Measurements from ENCODE around the gene SLC35F3.
A peak's percentile ranks its signal among the peaks of the same experiment; 100 is the strongest.
"Not testable (repeated sequence)": the region's sequence is repeated elsewhere in the genome, so short reads cannot be mapped to it uniquely, and the experiment has no call there.

Gene SLC35F3

GRCh38 chr1:234107416-234108021, 203.0 kb downstream of the SLC35F3 start:
- DNase-seq (ENCODE audit: low spot score) = no peak

GRCh38 chr1:234108921-234109320, 204.4 kb downstream of the SLC35F3 start:
- DNase-seq (ENCODE audit: low spot score) = no peak

- DNase-seq (ENCODE audit: low spot score) = no peak
These were observed 205.4 kb downstream of the SLC35F3 start for GRCh38 chr1:234109840-234110239.

DNA sequence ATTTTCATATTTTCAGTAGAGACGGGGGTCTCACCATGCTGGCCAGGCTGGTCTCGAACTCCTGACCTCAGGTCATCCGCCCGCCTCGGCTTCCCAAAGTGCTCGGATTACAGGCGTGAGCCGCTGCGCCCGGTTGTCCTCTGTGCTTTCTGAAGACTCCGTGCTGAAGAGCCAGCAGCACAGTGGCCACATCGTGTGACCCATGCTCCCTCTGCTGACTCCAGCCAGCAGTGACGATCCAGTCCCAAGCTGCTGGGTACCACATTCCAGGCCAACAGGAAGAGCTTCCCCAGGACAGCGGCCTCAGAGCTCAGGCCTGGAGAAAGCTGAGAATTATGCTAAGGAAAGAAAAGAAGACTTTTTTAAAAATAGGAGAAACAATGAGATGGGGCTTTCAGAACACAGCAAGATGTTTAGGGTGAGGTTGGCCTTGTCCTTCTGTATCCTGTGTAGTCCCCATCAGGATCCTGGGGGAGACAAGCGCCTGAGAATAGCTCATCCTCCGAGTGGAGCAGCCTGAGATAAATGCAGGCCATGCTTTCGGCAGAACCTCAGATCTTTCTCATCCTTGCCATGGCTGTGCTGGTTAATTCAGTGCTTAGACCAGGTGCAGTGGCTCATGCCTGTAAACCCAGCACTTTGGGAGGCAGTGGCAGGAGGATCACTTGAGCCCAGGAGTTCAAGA, 207.1 kb downstream of the SLC35F3 start:
- DNase-seq (ENCODE audit: low spot score) = no peak

DNA sequence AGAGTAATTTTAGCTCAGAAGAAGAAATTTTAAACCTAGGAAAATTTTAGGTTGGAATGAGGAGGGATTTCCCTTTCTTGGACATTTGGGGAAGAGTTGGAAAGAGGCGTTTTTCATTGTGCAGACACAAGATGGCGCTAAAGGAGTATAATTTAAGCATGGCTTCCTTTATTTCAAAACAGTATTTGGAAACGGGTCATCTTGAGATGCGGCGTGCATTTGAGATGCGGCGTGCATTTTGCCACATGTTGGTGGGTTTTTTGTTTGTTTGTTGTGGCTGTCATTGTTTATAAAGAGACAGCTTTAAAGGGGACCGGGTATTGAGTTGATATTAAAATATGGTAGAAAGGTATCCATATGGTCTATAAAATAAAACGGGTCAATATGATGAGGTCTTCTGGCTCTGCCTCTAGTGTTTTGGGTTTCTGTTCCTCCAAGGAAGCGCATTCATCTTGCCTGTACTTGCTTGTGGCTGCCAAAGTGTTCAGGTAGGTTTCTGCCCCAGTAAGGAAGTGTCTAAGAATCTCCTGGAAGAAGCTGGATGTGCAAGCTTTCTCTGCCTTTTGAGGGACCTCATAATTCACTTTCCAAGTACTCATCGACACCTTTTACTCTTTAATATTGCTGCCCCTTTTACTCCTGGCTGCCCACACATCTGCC, 210.3 kb downstream of the SLC35F3 start:
- peak; percentile 61 for DNase-seq (ENCODE audit: low spot score)

GRCh38 chr1:234118911-234119310, 214.4 kb downstream of the SLC35F3 start:
- no peak for DNase-seq (ENCODE audit: low spot score)

GRCh38 chr1:234119431-234119830, 215.0 kb downstream of the SLC35F3 start:
- no peak for DNase-seq (ENCODE audit: low spot score)

DNA sequence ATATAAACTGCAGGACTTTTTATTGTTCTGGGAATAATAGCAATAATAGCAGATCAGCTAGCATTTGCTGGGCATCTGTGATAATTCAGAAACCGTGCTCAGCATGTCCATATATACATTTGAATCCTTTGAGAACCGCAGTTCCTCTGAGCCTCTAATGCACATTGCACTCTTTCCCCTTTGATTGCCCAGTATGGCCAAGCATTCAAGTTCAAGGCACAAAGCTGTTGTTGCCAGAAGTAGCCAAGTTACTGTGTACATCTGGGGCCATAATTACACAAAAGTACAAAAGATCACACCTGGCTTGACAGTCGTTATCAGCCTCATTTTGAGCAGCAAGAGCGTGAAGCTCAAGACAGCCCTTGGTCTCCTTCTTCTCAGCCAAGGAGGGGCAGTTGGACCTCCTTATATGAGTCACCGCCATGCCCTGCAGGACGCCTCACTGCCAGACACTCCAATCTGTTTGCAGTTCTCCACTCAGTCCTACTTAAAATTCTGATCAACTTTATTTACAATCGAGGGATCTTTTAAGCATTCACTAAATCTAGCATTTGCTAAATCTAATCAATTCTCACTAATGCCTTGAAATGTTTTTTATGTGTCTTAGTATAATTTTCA, 216.0 kb downstream of the SLC35F3 start:
- DNase-seq (ENCODE audit: low spot score) = no peak

- not testable (repeated sequence) for DNase-seq (ENCODE audit: low spot score)
These were observed 217.2 kb downstream of the SLC35F3 start for GRCh38 chr1:234121659-234122058.

GRCh38 chr1:234122571-234122970, 218.1 kb downstream of the SLC35F3 start:
- not testable (repeated sequence) for DNase-seq (ENCODE audit: low spot score)

- no peak for DNase-seq (ENCODE audit: low spot score)
These were observed 219.4 kb downstream of the SLC35F3 start for GRCh38 chr1:234123867-234124266.

DNA sequence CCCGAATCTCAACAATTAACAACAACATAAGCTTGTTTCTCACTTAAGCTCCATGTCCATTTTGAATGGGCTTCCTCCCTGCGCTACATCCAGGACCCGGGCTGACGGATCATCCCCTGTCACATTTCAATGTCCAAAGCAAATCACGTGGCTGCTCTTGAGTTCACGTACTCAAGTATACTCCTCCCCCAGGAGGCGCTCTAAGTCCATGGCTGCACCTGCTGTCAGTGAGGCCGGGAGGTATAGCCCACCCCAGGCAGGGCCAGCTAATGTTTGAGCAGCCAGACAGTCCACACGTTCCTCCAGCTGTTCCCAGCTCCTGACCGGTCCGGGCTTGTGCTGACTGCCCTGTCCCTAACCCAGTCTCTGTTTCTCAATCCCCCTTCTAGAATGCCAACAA, 220.8 kb downstream of the SLC35F3 start:
- peak; percentile 48 for DNase-seq (ENCODE audit: low spot score)

- no peak for DNase-seq (ENCODE audit: low spot score)
These were observed 221.2 kb downstream of the SLC35F3 start for GRCh38 chr1:234125714-234126113.

GRCh38 chr1:234127026-234127671, 222.7 kb downstream of the SLC35F3 start:
- no peak for DNase-seq (ENCODE audit: low spot score)

DNA sequence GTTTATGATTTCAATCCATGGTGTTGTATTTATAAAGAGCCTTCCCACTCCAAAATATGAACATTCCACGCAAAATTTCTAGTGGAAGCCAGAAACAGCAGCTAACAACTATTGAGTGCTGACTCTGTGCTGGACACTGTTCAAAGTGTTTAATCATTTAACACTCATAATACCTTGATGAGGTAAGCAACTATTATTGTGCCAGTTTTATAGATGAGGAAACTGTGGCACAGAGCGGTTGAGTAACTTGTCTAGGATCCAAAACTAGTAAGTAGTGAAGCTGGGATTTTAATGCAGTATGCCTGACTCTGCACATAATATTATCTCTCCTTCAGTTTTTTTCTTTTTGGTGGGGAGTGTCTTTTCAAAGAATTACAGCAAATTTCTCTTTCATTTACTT, 228.3 kb downstream of the SLC35F3 start:
- DNase-seq (ENCODE audit: low spot score) = no peak

- no peak for DNase-seq (ENCODE audit: low spot score)
These were observed 230.4 kb downstream of the SLC35F3 start for GRCh38 chr1:234134878-234135277.

- no peak for DNase-seq (ENCODE audit: low spot score)
These were observed 231.0 kb downstream of the SLC35F3 start for GRCh38 chr1:234135501-234135900.

DNA sequence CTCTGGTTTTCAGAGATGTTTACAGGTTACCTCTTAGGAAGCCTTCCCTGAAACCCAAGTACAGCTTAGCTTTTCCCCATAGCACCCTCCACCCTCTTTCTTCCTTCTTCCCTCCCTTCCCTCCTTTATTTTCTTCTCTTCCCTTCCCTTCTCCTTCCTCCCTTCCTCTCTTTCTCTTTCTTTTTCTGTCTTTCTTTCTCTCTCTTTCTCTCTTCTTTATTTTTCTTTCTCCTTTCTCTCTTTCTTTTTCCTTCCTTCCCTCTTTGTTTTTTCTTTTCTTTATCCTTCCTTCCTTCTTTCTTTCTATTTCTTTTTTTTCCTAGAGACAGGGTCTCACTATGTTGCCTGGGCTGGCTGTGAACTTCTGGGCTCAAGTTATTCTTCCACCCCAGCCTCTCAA, 231.6 kb downstream of the SLC35F3 start:
- no peak for DNase-seq (ENCODE audit: low spot score)

- DNase-seq (ENCODE audit: low spot score) = no peak
These were observed 235.5 kb downstream of the SLC35F3 start for GRCh38 chr1:234139966-234140365.

- no peak for DNase-seq (ENCODE audit: low spot score)
These were observed 235.9 kb downstream of the SLC35F3 start for GRCh38 chr1:234140388-234140787.

DNA sequence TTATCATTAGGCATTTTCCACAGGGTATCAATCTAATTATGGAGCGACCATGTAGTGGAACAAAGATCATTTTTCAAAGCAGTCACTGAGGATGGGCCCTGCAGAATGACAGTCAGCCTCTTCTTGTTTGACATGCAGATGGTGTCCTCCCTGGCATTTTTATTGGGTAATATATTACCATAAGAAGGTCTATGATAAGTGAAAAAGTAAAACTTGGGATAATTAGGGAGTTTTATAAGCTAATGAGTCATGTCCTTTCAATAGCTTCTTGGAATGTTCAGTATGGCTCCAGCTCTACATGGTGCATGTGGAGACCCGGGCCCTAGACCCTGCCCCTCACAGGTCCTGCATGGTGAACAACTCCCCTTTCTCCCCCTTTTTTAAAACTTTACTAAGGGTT, 236.5 kb downstream of the SLC35F3 start:
- no peak for DNase-seq (ENCODE audit: low spot score)

DNA sequence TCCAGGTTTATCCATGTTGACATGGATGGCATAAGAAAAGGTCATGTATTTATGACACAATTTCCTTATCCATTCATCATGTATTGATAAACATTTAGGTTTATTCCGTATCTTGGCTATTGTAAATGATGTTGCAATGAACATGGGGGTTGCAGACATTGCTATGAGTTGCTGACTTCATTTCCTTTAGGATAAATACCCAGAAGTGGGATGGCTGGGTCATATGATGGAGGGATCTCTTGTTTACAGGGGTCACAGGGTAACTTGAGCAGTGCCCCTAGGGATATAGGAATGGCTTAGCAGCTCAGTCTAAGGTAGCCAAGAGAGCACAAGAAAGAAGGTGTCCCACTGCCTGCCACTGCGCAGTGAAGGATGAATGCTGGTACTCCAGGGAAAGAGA, 239.2 kb downstream of the SLC35F3 start:
- DNase-seq (ENCODE audit: low spot score) = no peak

All from NAMALWA (cell line).